GM21619 (cell line): Measurements from ENCODE around the gene TAS2R3.
"Not testable (repeated sequence)": the region's sequence is repeated elsewhere in the genome, so short reads cannot be mapped to it uniquely, and the experiment has no call there.

Experiments used
- ATAC-seq: cut with Tn5 transposase; IDR thresholded peaks from one replicate; pipeline ENCODE4 v1.9.1; 2021; ENCODE audit not compliant: unreplicated experiment

The TAS2R3 gene, protein sequence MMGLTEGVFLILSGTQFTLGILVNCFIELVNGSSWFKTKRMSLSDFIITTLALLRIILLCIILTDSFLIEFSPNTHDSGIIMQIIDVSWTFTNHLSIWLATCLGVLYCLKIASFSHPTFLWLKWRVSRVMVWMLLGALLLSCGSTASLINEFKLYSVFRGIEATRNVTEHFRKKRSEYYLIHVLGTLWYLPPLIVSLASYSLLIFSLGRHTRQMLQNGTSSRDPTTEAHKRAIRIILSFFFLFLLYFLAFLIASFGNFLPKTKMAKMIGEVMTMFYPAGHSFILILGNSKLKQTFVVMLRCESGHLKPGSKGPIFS

DNA sequence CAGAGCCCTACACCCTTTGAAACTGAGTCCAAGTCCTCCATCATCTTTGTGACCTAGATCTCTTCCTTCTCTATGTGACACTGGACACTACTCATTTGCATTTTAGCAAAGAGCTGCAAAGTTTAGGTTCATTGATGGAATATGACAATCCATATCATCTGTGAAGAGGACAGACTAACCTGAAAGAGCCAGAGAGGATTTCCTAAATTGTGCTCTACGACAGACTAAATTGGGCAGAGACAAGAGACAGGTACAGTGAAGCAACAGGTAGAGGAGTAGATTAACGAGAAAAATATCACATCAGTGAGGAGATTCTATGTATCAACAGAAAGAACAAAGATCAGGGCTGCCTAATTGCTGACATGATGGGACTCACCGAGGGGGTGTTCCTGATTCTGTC lies at the start of gene TAS2R3:
TAS2R3 (plus strand) TSS at position 301 of the 400 bp plus-strand sequence; CDS start at position 363, 62 bp downstream.
- ATAC-seq, result no peak

DNA sequence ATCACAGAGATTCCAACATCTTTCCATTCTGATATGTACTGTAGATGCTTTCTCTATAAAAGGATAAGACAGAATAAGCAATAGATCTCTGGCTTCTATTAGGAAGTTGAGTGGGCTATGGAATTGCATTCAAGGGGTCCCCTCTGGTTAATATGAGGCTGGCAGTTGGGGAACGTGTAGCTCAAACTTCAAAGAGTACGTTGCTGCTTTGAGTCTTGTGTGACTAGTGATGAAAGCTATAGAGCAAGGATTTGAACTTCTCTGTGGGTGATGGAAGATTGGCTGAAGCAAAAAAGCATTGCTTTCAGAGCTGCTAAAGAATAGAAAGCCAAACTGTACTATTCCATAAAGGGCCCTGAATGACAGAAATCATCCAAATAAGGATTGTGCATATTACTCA lies 49.3 kb upstream of the TAS2R3 start:
- ATAC-seq, result no peak

DNA sequence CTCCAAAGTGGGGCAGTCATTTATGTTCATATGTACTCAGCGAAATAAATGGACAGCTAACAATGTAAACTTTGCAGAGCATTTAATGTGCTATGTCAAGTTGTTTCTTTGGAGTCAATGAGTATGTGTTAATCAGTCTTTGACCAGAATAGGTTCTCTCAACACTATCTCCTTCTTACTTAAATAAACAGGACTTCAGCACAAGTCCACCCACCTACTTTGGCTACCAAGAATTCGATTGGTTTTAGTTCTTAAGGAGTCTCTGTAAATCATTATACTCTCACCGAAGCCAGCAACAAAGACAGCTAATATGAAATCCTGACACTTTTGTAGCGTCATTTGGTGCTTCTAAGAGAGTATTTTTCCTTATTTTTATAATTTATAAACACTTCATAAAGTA lies 48.9 kb upstream of the TAS2R3 start:
- no peak for ATAC-seq

DNA sequence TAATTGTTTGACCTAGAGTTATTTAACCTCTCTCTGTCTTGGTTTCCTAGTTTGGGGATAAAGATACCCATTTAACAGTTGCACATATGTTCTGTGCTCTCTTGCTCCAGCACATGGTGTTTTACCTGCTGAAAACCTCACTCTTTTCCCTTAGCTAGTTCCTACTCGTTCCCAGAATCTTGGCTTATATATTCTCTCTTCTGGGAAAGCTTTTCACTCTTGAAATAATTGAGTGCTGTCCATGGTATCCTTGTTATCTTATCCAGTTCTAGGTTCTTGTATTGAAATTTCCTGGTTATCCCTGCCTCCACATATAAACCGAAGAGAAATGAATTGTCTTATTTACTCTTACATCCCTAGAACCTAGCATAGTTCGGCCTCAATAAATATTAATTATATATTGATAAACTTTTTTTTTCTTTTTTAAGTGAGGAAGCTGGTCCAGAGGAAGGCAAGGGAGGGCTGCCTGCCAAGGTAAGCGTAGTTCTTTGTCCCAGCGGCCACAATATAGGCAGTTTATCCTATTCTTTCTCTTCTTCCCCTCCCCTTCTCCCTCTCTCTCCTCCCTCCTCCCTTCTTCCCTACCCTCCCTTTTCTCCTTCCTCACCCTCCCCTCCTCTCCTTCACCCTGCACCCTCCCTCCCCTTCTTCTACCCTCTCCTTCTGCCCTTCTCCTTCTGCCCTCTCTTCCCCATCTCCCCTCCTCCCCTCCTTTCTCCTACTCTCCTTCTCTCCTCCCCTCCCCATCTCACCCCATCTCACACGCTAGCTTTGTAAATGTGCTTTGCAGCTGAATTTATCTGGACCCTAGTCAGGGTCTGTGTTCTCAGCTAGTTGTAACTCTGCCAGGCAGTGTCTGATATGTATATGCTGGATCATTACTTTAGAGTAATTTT lies 47.9 kb upstream of the TAS2R3 start:
- no peak for ATAC-seq

DNA sequence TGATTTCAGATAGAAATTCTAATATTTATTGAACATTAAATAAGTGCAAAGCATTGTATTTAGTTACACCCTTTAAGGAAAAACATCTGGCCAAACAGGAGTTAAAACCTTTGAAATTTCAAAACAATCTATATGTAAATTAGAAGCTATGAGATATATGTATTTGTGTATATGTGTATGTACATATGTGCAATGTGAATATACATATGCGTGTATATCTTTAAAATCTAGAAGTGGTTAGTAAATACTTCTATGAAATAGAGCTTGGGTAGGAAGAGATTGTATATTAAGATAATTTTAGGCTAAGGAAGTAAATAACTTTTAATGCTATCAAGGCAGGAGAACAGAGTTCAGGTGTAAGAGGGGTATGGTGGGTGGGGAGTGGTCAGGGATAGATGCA lies 46.4 kb upstream of the TAS2R3 start:
- ATAC-seq, result no peak

DNA sequence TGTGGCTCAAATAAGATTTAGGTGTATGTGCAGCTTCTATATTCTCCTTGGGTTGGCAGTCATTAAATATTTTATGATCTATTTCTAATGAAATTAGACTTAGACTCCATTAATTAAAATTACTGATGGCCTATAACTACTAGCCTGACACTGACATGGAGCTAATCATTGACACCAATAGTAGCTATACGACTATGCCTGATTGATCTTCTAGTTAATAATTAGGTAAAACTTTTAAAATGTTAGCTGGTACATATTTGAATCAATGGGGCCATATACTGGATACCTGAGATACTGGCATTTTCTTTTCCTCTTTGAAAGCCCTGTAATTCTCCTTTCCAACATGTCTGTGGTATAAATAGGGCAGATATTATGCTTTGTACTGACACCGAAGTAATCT lies 41.4 kb upstream of the TAS2R3 start:
- ATAC-seq, result no peak

DNA sequence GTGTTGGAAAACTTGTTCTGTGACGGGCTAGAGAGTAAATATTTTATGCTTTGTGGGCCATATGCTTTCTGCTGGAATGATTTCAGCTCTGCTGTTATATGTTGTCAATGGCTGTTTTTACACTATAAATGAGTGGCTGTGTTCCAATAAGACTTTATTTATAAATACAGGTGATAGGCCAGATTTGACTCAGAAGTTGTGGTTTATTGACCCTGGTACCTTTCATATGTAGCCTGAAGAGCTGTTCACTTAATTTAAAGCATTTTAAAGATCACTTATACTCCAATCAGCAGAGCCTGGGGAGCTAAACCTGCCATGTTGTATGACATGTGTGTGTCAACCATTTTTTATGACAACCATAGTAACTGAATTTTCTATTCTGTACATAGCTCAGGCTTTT lies 34.9 kb upstream of the TAS2R3 start:
- ATAC-seq, result no peak

DNA sequence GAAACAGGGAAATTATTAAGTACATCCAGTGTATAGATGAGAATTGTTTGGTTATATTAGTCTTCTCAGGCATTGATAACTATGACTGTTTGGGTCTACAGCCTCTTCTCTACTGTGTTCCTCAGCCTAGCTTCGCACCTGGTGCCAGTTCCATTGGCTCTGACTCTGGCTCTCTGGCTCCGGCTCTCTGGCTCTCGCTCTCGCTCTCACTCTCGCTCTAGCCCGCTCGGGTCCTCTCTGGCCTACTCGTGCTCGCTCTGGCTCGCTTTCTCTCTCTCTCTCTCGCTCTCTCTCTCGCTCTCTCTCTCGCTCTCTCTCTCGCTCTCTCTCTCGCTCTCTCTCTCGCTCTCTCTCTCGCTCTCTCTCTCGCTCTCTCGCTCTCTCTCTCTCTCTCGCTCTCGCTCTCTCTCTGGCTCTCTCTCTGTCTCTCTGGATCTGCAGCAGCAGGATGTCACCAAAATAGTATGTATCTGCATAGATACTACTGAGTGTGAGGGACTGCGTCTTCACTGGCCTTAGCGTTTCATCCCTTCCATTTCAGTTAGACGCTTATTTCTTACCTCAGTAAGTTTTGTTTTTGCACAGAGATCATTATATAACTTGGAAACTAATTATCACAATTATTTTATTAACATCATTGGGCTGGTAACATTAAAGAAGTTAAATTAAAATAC lies 32.3 kb upstream of the TAS2R3 start:
- no peak for ATAC-seq

DNA sequence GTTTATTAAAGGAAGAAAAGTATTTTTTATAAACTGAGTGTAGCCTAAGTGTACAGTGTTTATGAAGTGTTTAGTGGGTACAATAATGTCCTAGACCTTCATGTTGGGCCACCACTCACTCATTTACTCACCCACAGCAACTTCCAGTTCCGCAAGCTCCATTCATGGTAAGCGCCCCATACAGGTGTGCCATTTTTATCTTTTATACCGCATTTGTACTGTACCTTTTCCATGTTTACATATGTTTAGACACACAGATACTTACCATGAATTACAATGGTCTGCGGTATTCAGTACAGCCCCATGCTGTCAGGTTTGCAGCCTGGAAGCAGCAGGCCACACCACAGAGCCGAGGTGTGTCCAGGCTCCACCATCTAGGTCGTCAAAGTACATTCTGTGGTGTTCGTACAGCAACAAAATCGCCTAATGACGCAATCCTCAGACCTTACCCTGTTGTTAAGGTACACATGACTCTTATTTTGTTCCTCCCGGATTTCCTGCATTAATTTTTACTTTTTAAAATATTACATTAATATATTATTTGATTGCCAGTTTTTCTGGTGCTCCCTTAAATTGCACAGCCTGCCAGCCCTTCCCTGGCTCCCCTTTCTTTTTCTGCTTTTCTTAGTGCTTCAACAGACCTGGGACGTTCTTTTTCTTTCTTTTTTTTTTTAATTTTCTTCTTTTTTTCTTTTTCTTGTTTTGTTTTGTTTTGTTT lies 26.6 kb upstream of the TAS2R3 start:
- no peak for ATAC-seq

DNA sequence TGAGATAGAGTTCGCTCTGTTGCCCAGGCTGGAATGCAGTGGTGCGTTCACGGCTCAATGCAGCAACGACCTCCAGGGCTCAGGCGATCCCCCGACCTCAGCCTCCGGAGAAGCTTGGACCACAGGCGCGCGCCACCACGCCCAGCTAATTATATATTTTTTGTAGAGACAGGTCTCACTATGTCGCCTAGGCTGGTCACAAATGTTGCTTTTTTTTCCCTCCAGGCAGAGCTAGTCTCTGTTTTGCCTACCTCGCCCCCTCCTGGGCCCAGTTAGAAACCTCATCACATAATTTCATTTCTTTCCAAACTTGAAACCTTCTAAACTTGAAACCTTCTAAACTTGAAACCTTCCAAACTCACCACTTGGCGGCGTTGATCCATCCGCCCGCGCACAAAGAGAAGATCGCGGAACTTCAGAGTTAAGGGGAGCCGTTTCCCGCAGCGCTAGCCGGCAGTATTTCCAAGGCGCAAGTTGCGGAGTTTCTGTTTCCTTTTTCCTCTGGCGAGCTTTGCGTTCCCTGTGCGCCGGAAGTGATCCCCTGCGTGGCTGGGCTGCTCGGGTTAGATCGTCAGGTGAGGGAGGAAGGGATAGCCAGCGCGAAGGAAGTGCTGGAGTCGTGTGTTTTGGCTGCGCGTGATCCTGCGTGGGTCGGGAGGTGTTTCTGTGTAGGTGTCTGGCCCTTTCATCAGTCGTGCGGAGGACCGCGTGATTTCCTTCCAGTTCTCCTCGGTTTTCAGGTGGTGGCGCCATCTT lies 25.9 kb upstream of the TAS2R3 start, which contains the start of gene SSBP1:
SSBP1 (plus strand) TSS at position 523 of the 756 bp plus-strand sequence. CDS start 809 bp downstream, outside the sequence.
- peak; percentile 92 for ATAC-seq

DNA sequence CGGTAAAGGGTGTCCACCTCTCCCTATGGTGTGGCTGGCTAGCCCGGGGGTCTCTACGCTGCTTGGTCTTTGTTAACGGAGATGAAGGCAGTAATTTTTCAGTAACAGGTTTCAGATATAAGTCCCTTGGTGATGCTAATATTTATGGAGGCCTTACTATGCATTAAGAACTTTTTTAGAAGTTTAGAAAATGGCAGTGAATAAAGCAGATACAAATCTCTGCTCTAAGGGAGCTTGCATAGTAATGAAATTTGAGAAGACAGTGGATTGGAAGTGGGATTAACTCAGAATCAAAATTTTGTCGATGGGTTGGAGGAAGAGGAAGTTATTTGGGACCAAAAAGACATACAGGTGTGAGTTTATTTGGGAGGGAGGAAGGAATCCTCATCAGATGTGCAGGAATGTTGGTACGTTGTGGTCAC lies 25.3 kb upstream of the TAS2R3 start:
- no peak for ATAC-seq

DNA sequence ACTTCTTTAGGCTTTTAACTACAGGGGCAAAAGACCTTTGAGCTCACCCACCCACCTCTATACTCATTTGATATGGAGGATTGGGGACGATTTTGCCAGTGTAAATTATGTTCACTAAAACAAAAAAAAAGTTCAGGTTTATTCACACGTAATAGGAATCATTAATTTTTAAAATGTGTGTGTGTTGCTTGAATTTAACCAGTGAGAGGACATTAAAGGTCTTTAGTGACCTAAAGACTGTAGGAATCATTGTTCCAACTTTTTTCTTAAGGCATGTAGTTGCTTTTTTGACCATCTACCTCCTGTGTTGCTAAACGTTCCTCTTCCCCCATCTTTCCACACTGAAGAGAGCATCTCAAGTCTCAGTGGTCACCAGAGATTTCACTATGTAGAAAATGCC lies 24.6 kb upstream of the TAS2R3 start:
- ATAC-seq, result no peak

DNA sequence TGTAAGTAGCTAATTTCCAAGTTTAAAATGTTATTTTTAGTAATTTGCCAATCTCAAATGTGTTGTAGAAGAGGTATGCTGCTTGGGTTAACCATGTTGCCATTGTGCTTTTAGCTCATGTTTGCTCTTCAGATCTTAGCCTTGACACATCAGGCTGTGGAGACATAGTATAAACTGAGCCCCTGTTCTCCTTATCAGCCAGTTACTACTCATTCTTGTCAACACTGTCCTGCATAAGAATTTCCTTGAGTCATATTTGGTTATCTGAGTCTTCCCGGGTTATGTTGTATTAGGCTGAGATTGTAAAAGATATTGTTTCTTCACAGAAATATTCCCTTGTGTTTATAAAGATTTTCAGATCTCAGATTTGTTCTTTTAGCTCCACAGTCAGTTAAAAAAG lies 21.7 kb upstream of the TAS2R3 start:
- no peak for ATAC-seq

DNA sequence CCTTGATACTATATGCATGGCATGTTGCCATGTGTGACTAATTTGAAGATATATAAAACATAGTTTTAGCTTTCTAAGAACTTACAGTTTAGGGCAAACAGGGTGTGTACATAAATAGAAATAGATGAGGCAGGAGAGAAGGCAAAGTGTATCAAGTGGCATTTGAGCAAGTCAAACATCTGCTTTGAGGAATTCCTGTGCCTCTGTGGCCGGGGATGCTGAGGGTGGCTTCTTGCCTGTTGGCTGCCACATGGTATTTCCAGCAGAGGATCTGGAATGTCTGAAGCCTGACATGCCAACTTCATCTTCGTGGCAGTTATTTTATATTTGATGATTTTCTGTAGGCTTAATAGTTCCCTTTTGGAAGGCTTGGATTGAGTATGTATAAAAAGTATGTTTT lies 19.8 kb upstream of the TAS2R3 start:
- ATAC-seq, result no peak

DNA sequence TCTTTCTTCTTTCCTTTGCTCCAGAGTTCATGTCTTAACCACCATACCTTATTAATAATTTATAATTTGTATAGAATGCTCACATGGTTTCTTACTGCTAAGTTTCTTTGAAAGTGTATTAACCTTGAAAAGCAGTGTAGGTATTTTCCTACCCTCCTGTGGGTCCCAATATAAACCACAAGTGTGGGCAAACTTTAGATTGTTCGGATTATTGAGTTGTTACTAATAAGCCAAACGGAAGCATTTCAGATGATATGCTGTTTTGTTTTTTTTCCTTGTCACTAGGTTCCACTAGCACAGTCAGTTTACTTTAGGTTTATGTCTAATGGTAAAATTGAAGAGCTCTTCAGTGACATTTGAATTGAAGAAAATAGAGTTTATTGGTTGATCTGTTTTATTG lies 15.5 kb upstream of the TAS2R3 start:
- no peak for ATAC-seq

DNA sequence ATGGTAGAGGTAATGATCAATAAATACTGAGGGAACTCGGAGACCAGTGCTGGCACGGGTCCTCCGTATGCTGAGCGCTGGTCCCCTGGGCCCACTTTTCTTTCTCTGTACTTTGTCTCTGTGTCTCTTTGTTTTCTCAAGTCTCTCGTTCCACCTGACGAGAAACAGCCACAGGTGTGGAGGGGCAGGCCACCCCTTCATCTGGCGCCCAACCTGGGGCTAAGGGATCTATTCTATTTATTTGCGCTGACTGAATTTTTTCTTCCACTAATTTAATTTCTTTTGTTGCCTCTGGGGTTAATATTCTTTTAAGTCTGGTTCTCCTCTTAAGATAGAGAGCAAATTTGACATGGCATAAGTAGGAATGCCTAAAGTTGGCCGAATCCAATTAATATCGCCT lies 12.0 kb upstream of the TAS2R3 start:
- ATAC-seq, result not testable (repeated sequence)

DNA sequence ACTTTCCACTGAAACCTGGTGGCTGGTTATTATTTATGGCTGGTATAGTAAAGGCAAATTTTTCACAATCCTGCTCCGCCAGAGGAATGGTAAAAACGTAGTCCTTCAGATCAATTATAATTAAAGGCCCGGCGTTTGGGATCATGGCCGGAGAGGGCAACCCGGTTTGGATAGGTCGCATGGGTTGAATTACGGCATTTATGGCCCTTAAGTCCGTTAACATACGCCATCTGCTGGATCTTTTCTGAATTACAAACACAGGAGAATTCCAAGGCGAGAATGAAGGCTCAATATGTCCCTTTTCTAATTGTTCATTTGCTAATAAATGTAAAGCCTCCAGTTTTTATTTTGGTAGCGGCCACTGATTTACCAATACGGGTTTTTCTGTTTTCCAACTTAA lies 11.3 kb upstream of the TAS2R3 start:
- no peak for ATAC-seq

DNA sequence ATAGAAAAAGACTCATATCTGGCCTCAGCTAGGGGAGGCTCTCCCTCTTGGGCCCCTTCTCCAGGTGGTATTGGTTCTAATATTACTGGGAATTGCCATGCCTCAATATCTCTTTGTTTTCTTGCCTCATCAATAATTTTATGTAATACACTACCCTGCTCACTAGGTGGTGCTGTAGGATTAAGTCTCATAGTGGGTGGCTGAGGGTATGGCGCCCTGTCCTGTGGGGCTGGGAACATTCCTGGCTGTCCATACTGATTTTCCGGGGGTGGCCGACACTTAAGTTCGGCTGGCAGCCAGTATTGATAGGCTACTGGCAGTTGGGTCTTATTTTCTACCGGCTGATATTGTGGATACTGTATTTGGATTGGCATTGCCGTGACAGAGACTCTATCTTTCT lies 9.0 kb upstream of the TAS2R3 start:
- ATAC-seq, result no peak

DNA sequence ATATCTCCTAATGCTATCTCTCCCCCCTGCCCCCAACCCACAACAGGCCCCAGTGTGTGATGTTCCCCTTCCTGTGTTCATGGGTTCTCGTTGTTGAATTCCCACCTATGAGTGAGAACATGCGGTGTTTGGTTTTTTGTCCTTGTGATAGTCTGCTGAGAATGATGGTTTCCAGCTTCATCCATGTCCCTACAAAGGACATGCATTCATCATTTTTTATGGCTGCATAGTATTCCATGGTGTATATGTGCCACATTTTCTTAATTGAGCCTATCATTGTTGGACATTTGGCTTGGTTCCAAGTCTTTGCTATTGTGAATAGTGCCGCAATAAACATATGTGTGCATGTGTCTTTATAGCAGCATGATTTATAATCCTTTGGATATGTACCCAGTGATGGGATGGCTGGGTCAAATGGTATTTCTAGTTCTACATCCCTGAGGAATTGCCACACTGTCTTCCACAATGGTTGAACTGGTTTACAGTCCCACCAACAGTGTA lies 6.2 kb downstream of the TAS2R3 start:
- ATAC-seq, result not testable (repeated sequence)

DNA sequence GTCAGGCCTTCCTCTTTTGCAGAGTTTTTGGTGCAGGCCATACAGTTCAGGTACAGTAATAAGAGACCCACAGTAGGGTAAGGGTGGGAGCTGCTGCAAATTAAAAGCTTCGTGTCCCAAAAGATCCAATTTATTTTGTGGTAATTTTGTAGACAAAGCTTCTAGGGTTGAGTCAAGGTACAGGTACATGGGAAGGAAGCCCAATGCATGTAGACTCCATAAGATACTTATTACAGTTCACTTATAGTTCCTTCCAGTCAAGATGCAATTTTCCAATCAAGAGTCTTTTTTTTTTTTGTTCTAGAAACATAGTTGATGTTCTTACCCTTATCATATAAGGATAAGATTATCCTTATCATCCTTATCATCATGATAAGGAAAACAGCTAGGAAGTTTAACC lies 12.5 kb downstream of the TAS2R3 start, which contains the start of gene TAS2R4:
TAS2R4 (plus strand) TSS at position 301 of the 400 bp plus-strand sequence. CDS start 1,815 bp downstream, outside the sequence.
- ATAC-seq, result no peak
